Ramos (cell line): Measurements from ENCODE around the gene LAMB4.

Experiments
- in situ Hi-C: fragments of 300-500 bp; cut with MboI; formaldehyde crosslinking; loops from one replicate; pipeline ENCODE4 v1.14.3; 2022; ENCODE audit warnings: low sequenced_read_pairs; ENCODE audit not compliant: unreplicated experiment

LAMB4 gene

GRCh38 chr7:108142675-108143259 is 12.6 kb upstream of the LAMB4 start:
- in situ Hi-C loops: no loop called here

- in situ Hi-C loops: no loop called here
Measured at GRCh38 chr7:108142180-108142579, 12.0 kb upstream of the LAMB4 start.

- in situ Hi-C loops: no loop called here
Measured at GRCh38 chr7:108140671-108141070, 10.5 kb upstream of the LAMB4 start.

DNA sequence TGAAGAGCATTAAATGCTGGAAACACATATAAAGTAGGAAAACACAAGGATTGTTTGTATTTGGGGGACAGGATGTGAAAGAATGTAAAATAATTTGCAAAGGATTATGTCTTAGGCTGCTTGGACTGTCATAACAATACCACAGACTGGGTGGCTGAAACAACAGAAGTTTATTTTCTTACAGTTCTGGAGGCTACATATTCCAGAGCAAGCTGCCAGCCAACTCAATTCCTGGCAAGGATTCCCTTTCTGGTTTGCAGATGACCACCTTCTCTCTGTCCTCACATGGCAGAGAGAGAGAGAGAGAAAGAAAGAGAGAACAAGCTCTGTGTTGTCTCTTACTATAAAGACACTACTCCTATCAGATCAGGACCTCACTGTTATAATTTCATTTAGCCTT is 8.8 kb upstream of the LAMB4 start:
- in situ Hi-C loops: no loop called here

GRCh38 chr7:108137993-108138392 is 7.8 kb upstream of the LAMB4 start:
- in situ Hi-C loops: no loop called here

DNA sequence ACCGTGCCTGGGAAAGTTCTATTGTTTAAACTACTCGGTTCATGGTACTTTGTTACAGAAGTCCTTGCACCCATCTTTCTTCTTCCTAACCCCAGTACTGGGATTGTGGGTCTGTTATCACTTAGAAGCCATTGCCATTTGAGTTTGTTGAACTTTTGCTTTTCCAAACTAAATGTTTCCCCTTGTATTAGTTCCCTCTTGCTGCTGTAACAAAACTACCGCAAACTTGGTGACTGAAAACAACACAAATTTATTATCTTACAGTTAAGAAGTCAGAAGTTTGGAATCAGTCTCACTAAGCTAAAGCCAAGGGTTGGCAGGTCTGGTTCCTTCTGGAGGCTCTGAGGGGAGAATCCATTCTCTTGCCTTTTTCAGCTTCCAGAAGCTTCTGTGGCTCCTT is 6.9 kb upstream of the LAMB4 start:
- in situ Hi-C loops: no loop called here

DNA sequence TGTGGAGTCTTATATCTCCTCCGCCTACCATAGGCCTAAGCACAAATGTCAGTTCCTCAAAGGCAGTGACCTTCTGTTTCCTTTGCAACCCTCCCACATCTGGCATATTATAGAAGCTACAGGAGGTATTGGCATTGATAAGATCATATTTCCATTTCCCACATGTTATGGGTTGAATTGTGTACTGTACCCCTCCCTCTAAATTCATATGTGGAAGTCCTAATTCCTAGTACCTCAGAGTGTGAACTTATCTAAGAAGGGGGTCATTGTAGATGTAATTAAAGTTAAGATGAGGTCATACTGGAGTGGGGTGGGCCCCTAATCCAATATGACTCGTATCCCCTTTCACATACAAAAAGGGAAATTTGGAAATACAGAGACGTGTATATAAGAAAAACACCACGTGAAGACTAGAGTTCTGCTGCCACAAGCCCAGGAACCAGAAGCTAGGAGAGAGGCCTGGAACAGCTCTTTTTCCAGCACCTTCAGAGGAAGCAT is 6.1 kb upstream of the LAMB4 start:
- in situ Hi-C loops: no loop called here

DNA sequence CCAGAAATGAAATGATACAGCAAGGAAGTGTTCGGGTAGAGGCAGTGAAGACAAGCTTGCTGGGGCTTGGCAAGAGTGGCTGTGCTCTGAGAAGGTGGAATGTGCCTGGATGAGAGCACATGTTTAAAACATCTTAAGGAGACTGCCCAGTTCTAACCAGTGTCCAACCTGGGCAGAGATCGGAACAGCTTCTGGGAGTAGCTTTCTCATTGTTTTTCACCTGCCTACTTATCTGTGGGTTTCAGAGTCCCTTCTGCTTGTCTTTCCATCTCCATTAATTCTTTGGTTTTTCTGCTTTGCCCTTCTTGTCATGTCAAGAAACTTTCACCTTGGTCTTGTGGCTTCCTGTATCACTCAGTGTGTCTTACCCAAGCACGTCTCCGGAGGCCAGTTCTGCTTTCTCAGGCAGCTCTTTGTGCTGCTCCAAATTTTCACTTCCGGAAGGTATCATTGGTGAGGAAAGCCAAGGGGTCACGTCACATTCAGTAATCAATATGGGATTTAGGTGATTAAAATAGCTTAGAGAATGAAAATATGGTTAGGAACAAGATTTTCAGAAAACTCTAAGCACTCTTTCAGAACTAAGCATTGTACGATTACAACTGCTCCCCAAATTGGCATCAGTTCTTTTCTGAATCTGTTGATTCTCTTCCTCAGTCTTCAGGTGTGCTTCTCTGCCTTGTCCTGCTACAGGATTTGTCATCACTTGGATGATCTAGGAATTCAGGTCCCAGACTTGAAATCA is 5.5 kb upstream of the LAMB4 start:
- in situ Hi-C loops: no loop called here

GRCh38 chr7:108134486-108134885 is 4.3 kb upstream of the LAMB4 start:
- in situ Hi-C loops: no loop called here

- in situ Hi-C loops: no loop called here
Measured at GRCh38 chr7:108132551-108133265, 2.5 kb upstream of the LAMB4 start.

DNA sequence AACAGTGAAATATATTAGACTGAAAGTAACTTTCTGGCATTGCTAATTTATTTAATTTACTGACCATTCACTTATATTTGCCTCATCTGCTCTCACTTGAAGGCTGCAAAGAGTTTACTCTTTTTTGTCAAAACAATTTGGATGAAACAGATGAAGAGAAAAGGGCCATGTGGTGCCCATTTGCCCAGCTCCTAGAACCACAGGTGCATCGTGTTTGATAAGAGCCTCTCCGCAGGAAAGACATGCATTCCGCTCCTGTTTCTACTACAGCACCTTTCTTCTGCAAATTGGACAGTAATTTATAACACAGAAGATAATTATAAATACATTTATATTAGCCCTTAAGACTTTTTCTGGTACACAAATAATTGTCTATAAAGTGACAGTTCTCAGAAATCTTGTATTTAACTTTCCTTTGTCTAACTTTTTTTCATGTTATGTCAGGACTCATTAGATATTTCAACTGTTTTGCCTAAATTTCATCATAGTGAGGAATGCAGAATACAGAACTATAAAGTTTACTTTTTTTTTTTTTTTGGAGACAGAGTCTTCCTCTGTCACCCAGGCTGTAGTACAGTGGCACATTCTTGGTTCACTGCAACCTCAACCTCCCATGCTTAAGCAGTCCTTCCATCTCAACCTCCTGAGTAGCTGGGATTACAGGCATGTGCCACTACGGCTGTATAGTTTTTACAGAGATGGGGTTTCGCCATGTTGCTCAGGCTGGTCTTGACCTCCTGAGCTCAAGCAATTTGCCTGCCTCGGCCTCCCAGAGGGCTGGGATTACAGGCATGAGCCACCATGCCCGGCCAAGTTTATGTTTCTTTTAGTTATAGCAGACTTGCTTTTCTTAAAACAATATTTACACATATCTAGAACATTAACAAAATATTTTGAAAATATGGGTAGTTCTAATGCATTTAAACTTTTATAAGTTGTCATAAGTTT is 869 bp downstream of the LAMB4 start:
- in situ Hi-C loops: no loop called here

DNA sequence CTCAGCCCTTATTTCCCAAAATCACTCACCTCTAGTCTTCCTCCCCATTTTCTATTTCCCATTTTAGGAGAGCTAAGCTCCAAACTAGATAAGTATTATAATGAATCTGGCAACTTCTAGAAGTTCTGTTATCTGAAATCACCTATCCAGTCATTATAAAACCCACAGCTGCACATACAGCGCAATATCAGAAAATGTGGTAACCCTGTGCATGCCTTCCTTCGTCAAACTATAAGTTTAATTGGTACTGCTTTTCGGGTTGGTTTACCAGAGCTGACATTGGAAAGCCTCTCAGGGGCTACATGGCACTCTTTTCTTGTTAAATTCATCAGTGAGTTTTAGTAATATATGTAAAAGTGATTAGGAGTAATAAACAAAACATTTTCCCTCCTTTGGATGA is 1.6 kb downstream of the LAMB4 start:
- in situ Hi-C loops: no loop called here

DNA sequence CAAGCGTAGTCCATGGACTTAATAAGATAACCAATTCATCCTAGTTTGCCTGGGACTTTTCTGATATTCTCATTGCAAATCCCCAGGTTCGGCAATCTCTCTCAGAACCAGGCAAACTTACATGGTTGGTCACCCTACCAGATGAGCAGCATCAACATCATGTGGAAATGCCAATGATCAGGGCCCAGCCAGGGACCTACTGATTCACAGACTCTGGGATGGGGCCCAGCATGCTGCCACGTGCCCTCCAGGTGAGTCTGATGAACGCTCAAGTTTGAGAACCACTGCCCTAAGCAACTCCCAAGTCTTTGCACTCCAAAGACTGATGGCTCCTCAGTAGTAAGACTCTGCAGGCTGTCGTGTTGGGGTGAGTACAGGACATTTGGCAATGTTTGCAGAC is 2.7 kb downstream of the LAMB4 start:
- in situ Hi-C loops: no loop called here

DNA sequence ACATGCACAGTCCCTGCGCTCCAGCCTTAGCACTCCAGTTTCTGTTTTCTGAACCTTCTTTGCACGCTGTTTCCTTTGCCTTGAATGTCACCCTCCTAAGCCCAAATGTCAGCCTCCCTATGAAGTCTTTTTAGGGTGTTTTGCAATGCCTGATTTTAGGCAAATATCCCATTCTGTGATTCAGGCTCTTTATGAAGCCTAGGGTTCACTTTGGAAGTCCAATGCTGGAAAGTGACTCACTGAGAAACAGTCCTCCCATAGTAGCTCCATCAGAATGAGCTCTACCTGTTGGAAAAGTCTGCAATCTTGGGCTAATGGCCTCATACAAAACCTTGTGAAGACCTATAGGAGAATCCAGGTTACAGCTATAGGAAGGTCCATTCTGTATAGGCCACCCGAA is 5.3 kb downstream of the LAMB4 start:
- in situ Hi-C loops: no loop called here

DNA sequence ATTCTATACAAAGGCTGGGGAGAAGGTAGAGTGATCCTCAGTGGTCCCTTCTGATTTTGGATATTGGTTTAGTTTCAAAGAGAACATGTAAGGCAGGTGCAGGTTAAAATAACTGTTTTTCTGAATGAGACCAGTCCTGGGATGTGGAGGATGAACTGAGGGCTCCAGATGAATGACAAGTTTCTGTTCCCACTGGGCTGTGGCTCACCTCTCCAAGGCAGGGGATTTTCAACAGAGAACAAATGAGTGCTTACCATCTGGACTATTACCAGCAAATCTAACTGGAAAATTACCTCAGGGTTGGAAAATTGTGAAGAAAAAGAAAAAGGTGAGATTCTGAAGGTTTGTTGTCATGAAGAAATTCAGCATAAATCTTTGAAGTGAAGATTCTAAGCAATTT is 8.0 kb downstream of the LAMB4 start:
- in situ Hi-C loops: no loop called here

- in situ Hi-C loops: no loop called here
Measured at GRCh38 chr7:108120933-108121332, 9.2 kb downstream of the LAMB4 start.

DNA sequence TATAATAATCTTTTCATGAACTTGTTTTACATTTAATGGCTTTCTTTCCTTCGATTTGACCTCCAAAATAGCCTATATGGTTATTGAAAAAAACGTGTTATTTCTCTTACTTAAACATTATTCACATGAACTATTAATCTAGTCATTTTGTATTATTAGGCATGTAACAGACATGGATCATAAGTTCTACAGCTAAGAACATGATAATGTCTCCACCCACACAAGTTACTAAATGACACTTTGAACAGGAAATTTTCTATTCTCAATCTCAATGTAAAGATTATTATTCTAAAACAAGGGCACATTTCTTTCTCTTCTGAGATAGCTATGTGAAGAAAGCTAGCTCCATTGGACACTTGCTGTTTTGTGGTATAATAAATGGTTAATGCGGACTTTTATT is 10.0 kb downstream of the LAMB4 start:
- in situ Hi-C loops: no loop called here

DNA sequence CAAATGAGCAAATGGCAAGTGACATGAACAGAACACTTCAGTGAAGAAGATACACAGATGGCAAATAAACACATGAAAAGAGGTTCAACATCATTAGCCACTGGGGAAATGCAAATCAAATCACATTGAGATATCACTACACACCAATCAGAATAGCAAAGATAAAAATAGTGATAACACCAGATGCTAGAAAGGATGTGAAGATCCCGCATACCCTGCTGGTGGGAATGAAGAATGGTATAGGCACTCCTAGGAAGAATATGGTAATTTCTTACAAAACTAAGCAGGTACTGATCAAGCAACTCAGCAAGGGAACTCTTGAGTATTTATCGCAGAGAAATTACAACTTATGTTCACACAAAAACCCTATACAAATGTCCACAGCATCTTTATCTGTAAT is 11.2 kb downstream of the LAMB4 start:
- in situ Hi-C loops: no loop called here

DNA sequence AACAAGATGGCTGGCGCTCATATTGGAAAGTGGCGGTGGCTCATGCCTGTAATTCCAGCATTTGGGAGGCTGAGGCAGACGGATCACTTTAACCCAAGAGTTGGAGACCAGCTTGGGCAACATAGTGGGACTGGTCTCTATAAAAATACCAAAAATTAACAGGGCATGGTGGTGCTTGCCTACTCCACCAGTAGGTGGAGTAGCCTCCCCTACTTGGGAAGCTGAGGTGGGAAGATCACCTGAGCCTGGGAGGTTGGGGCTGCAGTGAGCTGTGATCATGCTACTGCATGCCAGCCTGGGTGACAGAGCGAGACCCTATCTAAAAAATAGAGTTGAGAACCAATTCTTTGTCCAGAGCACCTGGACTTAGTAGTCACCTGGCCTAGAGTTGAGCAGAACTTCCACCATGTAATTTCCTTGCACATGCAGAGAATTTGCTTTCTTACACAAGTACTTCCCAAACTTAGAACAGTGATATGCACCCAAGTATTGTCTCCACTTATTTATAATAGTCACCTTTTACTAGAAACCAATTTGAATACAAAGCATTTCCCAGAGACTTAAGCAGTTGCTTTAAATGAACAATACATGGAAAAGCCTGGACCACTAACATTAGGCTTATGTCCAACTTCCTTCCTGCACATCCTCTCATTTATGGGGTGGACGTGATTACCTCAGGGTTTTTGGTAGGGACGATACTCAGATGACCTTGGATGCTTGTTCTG is 15.9 kb downstream of the LAMB4 start:
- in situ Hi-C loops: no loop called here

DNA sequence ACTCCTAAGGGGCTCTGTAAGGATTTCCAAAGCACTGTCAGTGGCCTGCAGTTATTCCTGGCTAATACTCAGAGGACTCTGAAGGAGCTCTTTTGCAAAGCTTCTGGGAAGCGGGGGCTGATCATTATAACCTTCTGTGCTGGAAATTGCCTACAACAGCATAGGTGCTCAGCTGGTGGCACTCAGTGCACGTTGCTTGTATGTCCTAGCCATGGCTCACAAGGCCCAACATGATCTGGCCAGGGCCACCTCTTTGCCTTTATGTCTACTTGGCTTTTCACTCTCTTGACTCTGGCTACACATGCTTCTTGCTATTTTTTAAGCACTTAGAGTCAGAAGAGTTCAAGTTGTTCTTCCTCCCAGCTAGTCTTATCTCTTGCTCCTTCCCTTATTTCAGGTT is 17.5 kb downstream of the LAMB4 start:
- in situ Hi-C loops: no loop called here
